B cell (primary cell): ENCODE data around the gene STK35.

Source experiments
- EZH2 ChIP-seq: IDR thresholded peaks from 2 replicates; pipeline ENCODE4 v1.6.1; 2012; ENCODE audit warnings: borderline replicate concordance, low read depth, mild to moderate bottlenecking, moderate library complexity, low read length; ENCODE audit not compliant: insufficient read depth, poor library complexity, severe bottlenecking
- TF ChIP-seq, protein P1 (sequence below): fragments of 200-600 bp; IDR thresholded peaks from one replicate; pipeline ENCODE4 v1.8.0; 2022; ENCODE audit warnings: antibody characterized with exemption, mild to moderate bottlenecking

DNA sequence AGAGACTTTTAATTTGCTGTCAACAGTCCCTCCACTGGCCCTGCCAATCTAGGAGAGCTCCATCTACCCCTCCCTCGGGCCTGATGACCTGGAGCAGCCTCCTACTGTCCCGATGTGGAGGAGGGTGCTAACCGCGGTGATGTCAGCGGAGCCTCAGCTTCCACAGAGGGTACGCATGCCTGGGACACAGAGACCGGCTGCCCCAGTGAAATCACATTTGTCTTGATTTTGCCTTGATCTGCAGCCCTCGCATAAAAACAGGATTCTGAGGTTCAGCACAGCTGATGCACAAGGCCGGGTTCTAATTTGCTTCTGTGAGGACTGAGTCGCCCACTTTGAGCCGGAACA lies 77.6 kb downstream of the STK35 start:
- TF ChIP-seq, protein P1, sequence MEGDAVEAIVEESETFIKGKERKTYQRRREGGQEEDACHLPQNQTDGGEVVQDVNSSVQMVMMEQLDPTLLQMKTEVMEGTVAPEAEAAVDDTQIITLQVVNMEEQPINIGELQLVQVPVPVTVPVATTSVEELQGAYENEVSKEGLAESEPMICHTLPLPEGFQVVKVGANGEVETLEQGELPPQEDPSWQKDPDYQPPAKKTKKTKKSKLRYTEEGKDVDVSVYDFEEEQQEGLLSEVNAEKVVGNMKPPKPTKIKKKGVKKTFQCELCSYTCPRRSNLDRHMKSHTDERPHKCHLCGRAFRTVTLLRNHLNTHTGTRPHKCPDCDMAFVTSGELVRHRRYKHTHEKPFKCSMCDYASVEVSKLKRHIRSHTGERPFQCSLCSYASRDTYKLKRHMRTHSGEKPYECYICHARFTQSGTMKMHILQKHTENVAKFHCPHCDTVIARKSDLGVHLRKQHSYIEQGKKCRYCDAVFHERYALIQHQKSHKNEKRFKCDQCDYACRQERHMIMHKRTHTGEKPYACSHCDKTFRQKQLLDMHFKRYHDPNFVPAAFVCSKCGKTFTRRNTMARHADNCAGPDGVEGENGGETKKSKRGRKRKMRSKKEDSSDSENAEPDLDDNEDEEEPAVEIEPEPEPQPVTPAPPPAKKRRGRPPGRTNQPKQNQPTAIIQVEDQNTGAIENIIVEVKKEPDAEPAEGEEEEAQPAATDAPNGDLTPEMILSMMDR: no peak
- TF ChIP-seq EZH2: no peak
